Common myeloid progenitor, CD34-positive (primary cell): Measurements from ENCODE around the gene VSIG8.

ENCODE experiments used
- CTCF ChIA-PET: fragments of 350-600 bp; sonication (Branson Sonifier 250); formaldehyde crosslinking; loops from one replicate; lab custom pipeline; 2021; ENCODE audit warnings: antibody characterized with exemption; lab: Charles Lee
- POLR2A ChIA-PET: fragments of 350-600 bp; sonication (Branson Sonifier 250); formaldehyde crosslinking; loops from one replicate; lab custom pipeline; 2021; ENCODE audit warnings: antibody characterized with exemption; lab: Charles Lee
- DNase-seq, 3 donors: peaks; one replicate each; pipeline versions ENCODE4 v3.0.0 to v3.0.0-alpha.2; 2013
- H3K27ac ChIP-seq, 2 experiments: 1 replicate in 1 of 2; 2 replicates in 1 of 2; pipeline ENCODE4 v1.7.0; 2013; ENCODE audit warnings: inconsistent platforms in 2 of 2, low read length in 2 of 2, mild to moderate bottlenecking in 2 of 2, low read depth in 1 of 2, moderate library complexity in 1 of 2; ENCODE audit not compliant: severe bottlenecking in 2 of 2, insufficient read depth in 1 of 2, poor library complexity in 1 of 2
- H3K27me3 ChIP-seq, 5 experiments: replicated peaks in 2 of 5; 1 replicate in 3 of 5; 2 replicates in 2 of 5; pipeline versions ENCODE4 v1.6.1 to v1.7.0; 2013; ENCODE audit warnings: low read length in 4 of 5, mild to moderate bottlenecking in 2 of 5, moderate library complexity in 2 of 5, inconsistent platforms in 1 of 5; ENCODE audit not compliant: insufficient read depth in 5 of 5, control insufficient read depth in 4 of 5
- H3K36me3 ChIP-seq, 4 experiments: 1 replicate in 2 of 4; 2 replicates in 2 of 4; pipeline versions ENCODE4 v1.6.1 to v1.7.0; 2013; ENCODE audit warnings: low read length in 3 of 4, control low read depth in 1 of 4, mild to moderate bottlenecking in 1 of 4; ENCODE audit not compliant: control insufficient read depth in 4 of 4, insufficient read depth in 4 of 4
- H3K4me1 ChIP-seq, 4 experiments: 1 replicate in 3 of 4; 2 replicates in 1 of 4; pipeline versions ENCODE4 v1.6.1 to v1.7.1; 2013; ENCODE audit warnings: low read length in 3 of 4, mild to moderate bottlenecking in 3 of 4, control low read depth in 1 of 4, inconsistent platforms in 1 of 4, moderate library complexity in 1 of 4; ENCODE audit not compliant: control insufficient read depth in 4 of 4, insufficient read depth in 4 of 4; ENCODE audit errors: control extremely low read depth in 1 of 4
- H3K4me3 ChIP-seq, 7 experiments: 1 replicate in 4 of 7; 2 replicates in 3 of 7; pipeline versions ENCODE4 v1.5.1 to v1.7.0; 2013; ENCODE audit warnings: mild to moderate bottlenecking in 7 of 7, low read length in 6 of 7, moderate library complexity in 6 of 7, inconsistent platforms in 2 of 7, low read depth in 2 of 7, control low read depth in 1 of 7; ENCODE audit not compliant: insufficient read depth in 4 of 7, control insufficient read depth in 1 of 7; ENCODE audit errors: extremely low read depth in 1 of 7
- H3K9me3 ChIP-seq, 5 experiments: 1 replicate in 4 of 5; 2 replicates in 1 of 5; pipeline versions ENCODE4 v1.6.1 to v1.7.1; 2013; ENCODE audit warnings: low read length in 4 of 5, mild to moderate bottlenecking in 2 of 5, inconsistent platforms in 1 of 5, low read depth in 1 of 5, moderate library complexity in 1 of 5; ENCODE audit not compliant: control insufficient read depth in 4 of 5, insufficient read depth in 2 of 5; ENCODE audit errors: control extremely low read depth in 1 of 5
- WGBS: methylation state at CpG from one replicate; pipeline ENCODE4 v1.1.5; 2013; ENCODE audit not compliant: insufficient coverage; 5-methylcytosine and 5-hydroxymethylcytosine counted together

The VSIG8 gene

GRCh38 chr1:159889202-159889601 lies 26.7 kb upstream of the VSIG8 start:
- ChIA-PET CTCF (interaction anchor here (1.2 to 13.2 kb wide), 19 partner anchors 9 to 691 kb away, joined by 3 to 411 read pairs (median 11); partner anchors contain the start of genes DUSP23, FCRL6, SLAMF8 and TAGLN2), POLR2A (interaction anchor here (1.3 to 2.1 kb wide), 2 partner anchors 34 to 86 kb away, joined by 4 to 13 read pairs; no protein-coding TSS in a partner anchor)
- H3K9me3 ChIP-seq, result no peaks in the 10 kb centered on the region
- H3K27ac ChIP-seq, result no peak overlapping the region
- peaks cover 7 to 23% (median 17%) of the 10 kb centered on the region in 4 experiments for H3K4me1 ChIP-seq
- WGBS, result 100% methylated on average over 1 of the region's 4 CpGs
- H3K4me3 ChIP-seq, result no peak overlapping the region
- no peaks in the 10 kb centered on the region for H3K36me3 ChIP-seq
- DNase-seq, result no peak
- no peaks in the 10 kb centered on the region for H3K27me3 ChIP-seq

GRCh38 chr1:159884296-159884695 lies 21.8 kb upstream of the VSIG8 start:
- no peaks in the 10 kb centered on the region for H3K36me3 ChIP-seq
- no peak for DNase-seq
- no peaks in the 10 kb centered on the region for H3K9me3 ChIP-seq
- H3K27me3 ChIP-seq, result no peaks in the 10 kb centered on the region
- WGBS, result 84% methylated on average over 8 of the region's 8 CpGs
- ChIA-PET CTCF (interaction anchor here (0.9 to 13.2 kb wide), 3 partner anchors 11 to 83 kb away, joined by 3 to 411 read pairs (median 3); partner anchors contain the start of gene FCRL6), POLR2A (no interaction called here)
- H3K27ac ChIP-seq, result no peak overlapping the region
- H3K4me3 ChIP-seq, result no peak overlapping the region
- peaks cover 0 to 31% (median 14%) of the 10 kb centered on the region in 4 experiments for H3K4me1 ChIP-seq

GRCh38 chr1:159883134-159883533 lies 20.7 kb upstream of the VSIG8 start:
- DNase-seq, result no peak
- H3K4me1 ChIP-seq, result peaks cover 0 to 25% (median 13%) of the 10 kb centered on the region in 4 experiments
- POLR2A ChIA-PET, result interaction anchor here (0.6 kb wide), 1 partner anchor 11 kb away, joined by 3 read pairs; no protein-coding TSS in a partner anchor
- no peaks in the 10 kb centered on the region for H3K27me3 ChIP-seq
- no peak overlapping the region for H3K27ac ChIP-seq
- H3K36me3 ChIP-seq, result no peaks in the 10 kb centered on the region
- CTCF ChIA-PET, result interaction anchor here (5.2 to 5.9 kb wide), 2 partner anchors 9 to 84 kb away, joined by 27 to 57 read pairs; no protein-coding TSS in a partner anchor
- H3K9me3 ChIP-seq, result no peaks in the 10 kb centered on the region
- WGBS, result 100% methylated on average over 1 of the region's 4 CpGs
- H3K4me3 ChIP-seq, result no peak overlapping the region

- CTCF ChIA-PET, result interaction anchor here (5.2 to 5.9 kb wide), 2 partner anchors 10 to 84 kb away, joined by 27 to 57 read pairs; no protein-coding TSS in a partner anchor
- DNase-seq, result no peak
- H3K4me1 ChIP-seq, result peaks cover 0 to 25% (median 13%) of the 10 kb centered on the region in 4 experiments
- no peak overlapping the region for H3K4me3 ChIP-seq
- no peaks in the 10 kb centered on the region for H3K27me3 ChIP-seq
- H3K36me3 ChIP-seq, result no peaks in the 10 kb centered on the region
- no CpG with 5 or more reads among the region's 2 CpGs for WGBS
- POLR2A ChIA-PET, result interaction anchor here (1.0 kb wide), 1 partner anchor 40 kb away, joined by 3 read pairs; no protein-coding TSS in a partner anchor
- no peaks in the 10 kb centered on the region for H3K9me3 ChIP-seq
- H3K27ac ChIP-seq, result no peak overlapping the region
Observed at GRCh38 chr1:159882527-159882862, 20.0 kb upstream of the VSIG8 start.

GRCh38 chr1:159881622-159882526 lies 19.4 kb upstream of the VSIG8 start:
- WGBS, result 68% methylated on average over 5 of the region's 6 CpGs
- POLR2A ChIA-PET, result interaction anchor here (1.0 kb wide), 1 partner anchor 41 kb away, joined by 3 read pairs; no protein-coding TSS in a partner anchor
- CTCF ChIA-PET, result interaction anchor here (5.2 to 5.9 kb wide), 2 partner anchors 10 to 83 kb away, joined by 27 to 57 read pairs; no protein-coding TSS in a partner anchor
- Histone ChIP-seq H3K9me3 (no peaks in the 10 kb centered on the region), H3K27ac (no peak overlapping the region), H3K4me1 (peaks cover 0 to 25% (median 13%) of the 10 kb centered on the region in 4 experiments), H3K27me3 (no peaks in the 10 kb centered on the region), H3K36me3 (no peaks in the 10 kb centered on the region), H3K4me3 (no peak overlapping the region)
- DNase-seq, result peak; percentile 43 to 58 (median 47)

GRCh38 chr1:159880430-159880829 lies 18.0 kb upstream of the VSIG8 start:
- H3K4me3 ChIP-seq, result no peak overlapping the region
- CTCF ChIA-PET, result interaction anchor here (1.0 to 5.9 kb wide), 8 partner anchors 11 to 81 kb away, joined by 3 to 57 read pairs (median 4); partner anchors contain the start of gene FCRL6
- no peaks in the 10 kb centered on the region for H3K27me3 ChIP-seq
- no peak overlapping the region for H3K27ac ChIP-seq
- H3K9me3 ChIP-seq, result no peaks in the 10 kb centered on the region
- peak in 2 of 3 donors; percentile 59 to 61 for DNase-seq
- peaks cover 0 to 25% (median 13%) of the 10 kb centered on the region in 4 experiments for H3K4me1 ChIP-seq
- POLR2A ChIA-PET, result no interaction called here
- H3K36me3 ChIP-seq, result no peaks in the 10 kb centered on the region
- WGBS, result 72% methylated on average over 3 of the region's 3 CpGs
